Esophagus (tissue), 2 donors: ENCODE data around the gene PPM1H. TPM values are rescaled to one million over a fixed set of nuclear protein-coding genes. Genes with fewer than 3 reads are reported as not detected.

Experiments
- H3K27ac ChIP-seq, 2 donors: one replicate each; pipeline ENCODE4 v1.5.1; 2013; ENCODE audit warnings: low read depth in 2 of 2, mild to moderate bottlenecking in 2 of 2, inconsistent platforms in 1 of 2, low read length in 1 of 2, moderate library complexity in 1 of 2
- H3K27me3 ChIP-seq, 2 donors: one replicate each; pipeline ENCODE4 v1.6.1; 2013; ENCODE audit warnings: low read length in 2 of 2, control low read depth in 1 of 2, mild to moderate bottlenecking in 1 of 2; ENCODE audit not compliant: insufficient read depth in 2 of 2, control insufficient read depth in 1 of 2
- H3K36me3 ChIP-seq, 2 donors: one replicate each; pipeline ENCODE4 v1.6.1; 2013; ENCODE audit warnings: low read length in 1 of 2; ENCODE audit not compliant: control insufficient read depth in 2 of 2, insufficient read depth in 2 of 2
- H3K4me1 ChIP-seq, 2 donors: one replicate each; pipeline ENCODE4 v1.6.1; 2013; ENCODE audit warnings: low read length in 1 of 2; ENCODE audit not compliant: control insufficient read depth in 2 of 2, insufficient read depth in 2 of 2
- H3K4me3 ChIP-seq, 2 donors: one replicate each; pipeline ENCODE4 v1.5.1; 2013; ENCODE audit warnings: low read length in 2 of 2, mild to moderate bottlenecking in 2 of 2, low read depth in 1 of 2, moderate library complexity in 1 of 2
- H3K9me3 ChIP-seq, 2 donors: one replicate each; pipeline ENCODE4 v1.6.1; 2013; ENCODE audit warnings: mild to moderate bottlenecking in 2 of 2, low read depth in 1 of 2, low read length in 1 of 2, moderate library complexity in 1 of 2; ENCODE audit not compliant: control insufficient read depth in 2 of 2, insufficient read depth in 1 of 2
- WGBS, 2 donors: extraction: QIAGEN DNeasy Blood & Tissue Kit; methylation state at CpG; one replicate each; pipeline ENCODE4 v1.1.7; 2013; 5-methylcytosine and 5-hydroxymethylcytosine counted together
- polyA plus RNA-seq, 2 donors: library from polyadenylated mRNA; stranded (reverse); fragments of 200-250 nt; gene quantifications; one replicate each; pipeline ENCODE4 v1.2.3, GENCODE V29; 2013
- donor health status: healthy with polysubstance abuse.
- donor health status: Bipolar disorder and iron deficiency.

PPM1H gene
- polyA plus RNA-seq, 2 donors = 0.04 to 0.09 TPM

DNA sequence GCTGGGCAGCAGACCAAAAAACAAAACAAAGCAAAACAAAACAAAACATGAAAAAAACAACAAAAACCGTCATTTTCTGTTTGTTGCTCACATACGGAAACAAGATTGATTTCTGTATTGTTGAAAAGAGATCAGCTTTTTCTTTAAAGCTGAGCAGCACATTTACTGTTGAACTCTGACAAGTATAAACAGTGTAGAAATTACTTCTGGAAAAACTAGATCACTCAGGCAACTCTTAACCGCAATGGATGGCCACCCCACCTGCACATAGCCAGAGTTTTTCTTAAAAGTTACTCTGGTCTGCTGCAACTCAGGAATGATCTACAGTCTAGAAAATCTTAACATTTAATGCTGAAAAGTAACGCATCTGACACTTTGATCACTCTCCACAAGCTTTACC, 80.9 kb downstream of the PPM1H start:
- H3K36me3 ChIP-seq = no peaks in the 10 kb centered on the region
- no peak overlapping the region for H3K4me3 ChIP-seq
- H3K9me3 ChIP-seq = no peaks in the 10 kb centered on the region
- no peak overlapping the region for H3K27ac ChIP-seq
- WGBS, 2 donors = 43 to 60% methylated on average over 4 of the region's 4 CpGs
- no peaks in the 10 kb centered on the region for H3K27me3 ChIP-seq
- H3K4me1 ChIP-seq = no peaks in the 10 kb centered on the region

DNA sequence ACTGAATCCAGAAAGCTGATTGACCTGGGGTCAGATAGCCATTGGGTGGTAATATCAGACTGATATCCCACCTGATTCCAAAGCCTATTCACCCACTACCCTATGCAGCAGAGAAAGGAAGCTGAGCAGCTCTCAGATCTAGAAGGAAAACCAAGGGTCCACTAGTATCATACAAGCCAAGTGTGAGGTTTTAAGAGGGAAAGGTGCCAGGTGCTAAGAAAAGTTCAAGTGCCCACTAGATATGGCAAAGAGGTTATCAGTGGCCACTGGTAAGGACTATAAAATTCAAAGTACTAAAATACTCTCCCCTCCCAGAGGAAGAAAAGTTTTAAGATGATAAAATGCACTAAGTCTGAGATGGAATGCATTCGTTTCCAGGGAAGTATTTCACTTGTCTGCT, 85.6 kb downstream of the PPM1H start:
- Histone ChIP-seq H3K36me3 (no peaks in the 10 kb centered on the region), H3K4me1 (no peaks in the 10 kb centered on the region), H3K9me3 (no peaks in the 10 kb centered on the region), H3K4me3 (no peak overlapping the region), H3K27ac (no peak overlapping the region), H3K27me3 (no peaks in the 10 kb centered on the region)
- 34 to 46% methylated on average over 1 of the region's 1 CpG for WGBS, 2 donors

DNA sequence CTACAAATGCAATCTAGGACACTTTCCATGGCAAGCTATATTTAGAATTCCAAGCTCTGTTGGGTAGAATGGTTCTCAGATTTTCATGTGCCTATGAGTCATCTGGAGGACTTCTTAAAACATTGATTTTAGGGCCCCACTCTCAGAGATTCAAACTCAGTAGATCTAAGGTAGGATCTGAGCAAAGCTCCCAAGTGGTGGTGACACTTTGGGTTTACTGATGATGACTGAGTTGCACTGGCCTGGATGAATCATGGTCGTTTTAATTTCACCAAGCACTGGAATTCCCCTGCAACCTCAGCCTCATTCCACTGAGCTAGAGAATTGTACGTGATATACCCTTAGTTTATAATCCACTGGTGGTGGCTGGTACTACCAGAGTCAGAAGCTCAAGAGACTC, 86.5 kb downstream of the PPM1H start:
- H3K9me3 ChIP-seq = no peaks in the 10 kb centered on the region
- no peak overlapping the region for H3K4me3 ChIP-seq
- no peaks in the 10 kb centered on the region for H3K27me3 ChIP-seq
- no peak overlapping the region for H3K27ac ChIP-seq
- no peaks in the 10 kb centered on the region for H3K36me3 ChIP-seq
- WGBS, 2 donors = 54 to 65% methylated on average over 2 of the region's 2 CpGs
- H3K4me1 ChIP-seq = no peaks in the 10 kb centered on the region

DNA sequence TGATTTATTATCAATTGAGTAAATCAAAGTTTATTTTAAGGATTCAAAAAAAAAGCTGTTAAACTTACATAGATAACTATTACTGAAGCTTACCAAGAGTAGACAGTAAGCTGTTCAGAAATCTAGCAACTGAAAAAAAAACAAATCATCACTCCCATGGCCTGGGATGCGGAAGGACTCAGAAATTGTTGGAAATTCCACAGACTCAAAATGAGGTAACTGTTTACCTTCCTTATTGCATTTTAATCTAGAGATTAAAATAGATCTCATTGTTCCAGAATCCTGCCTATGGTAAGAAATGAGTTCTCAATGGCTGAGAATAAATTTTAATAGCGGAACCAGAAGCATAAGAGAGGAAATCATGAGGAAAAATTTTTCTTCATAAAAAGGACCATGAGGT, 87.2 kb downstream of the PPM1H start:
- WGBS, 2 donors = 81 to 82% methylated on average over 2 of the region's 2 CpGs
- H3K36me3 ChIP-seq = no peaks in the 10 kb centered on the region
- no peak overlapping the region for H3K27ac ChIP-seq
- no peak overlapping the region for H3K4me3 ChIP-seq
- no peaks in the 10 kb centered on the region for H3K27me3 ChIP-seq
- H3K9me3 ChIP-seq = no peaks in the 10 kb centered on the region
- no peaks in the 10 kb centered on the region for H3K4me1 ChIP-seq

DNA sequence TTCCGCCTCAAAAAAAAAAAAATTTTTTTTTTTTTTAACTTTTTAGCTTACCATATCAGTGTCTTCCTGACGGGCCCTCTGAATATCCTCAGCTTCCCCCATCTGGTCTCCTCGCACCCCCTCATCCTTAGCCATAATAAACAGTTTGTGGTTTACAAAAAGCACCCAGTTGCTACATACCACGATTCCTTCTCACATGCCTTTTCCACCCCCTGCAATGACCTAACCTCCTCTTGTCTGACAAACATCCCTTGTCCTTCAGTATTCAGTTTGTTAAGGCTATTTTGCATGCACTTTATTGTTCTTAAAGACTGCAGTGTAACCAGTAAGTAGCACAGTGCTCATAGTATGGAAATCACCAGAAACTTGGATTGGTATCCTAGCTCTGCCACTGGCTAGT, 88.5 kb downstream of the PPM1H start:
- Histone ChIP-seq H3K27me3 (no peaks in the 10 kb centered on the region), H3K4me1 (no peaks in the 10 kb centered on the region), H3K4me3 (no peak overlapping the region), H3K27ac (no peak overlapping the region), H3K36me3 (no peaks in the 10 kb centered on the region), H3K9me3 (no peaks in the 10 kb centered on the region)
- 71 to 81% methylated on average over 4 of the region's 4 CpGs for WGBS, 2 donors

DNA sequence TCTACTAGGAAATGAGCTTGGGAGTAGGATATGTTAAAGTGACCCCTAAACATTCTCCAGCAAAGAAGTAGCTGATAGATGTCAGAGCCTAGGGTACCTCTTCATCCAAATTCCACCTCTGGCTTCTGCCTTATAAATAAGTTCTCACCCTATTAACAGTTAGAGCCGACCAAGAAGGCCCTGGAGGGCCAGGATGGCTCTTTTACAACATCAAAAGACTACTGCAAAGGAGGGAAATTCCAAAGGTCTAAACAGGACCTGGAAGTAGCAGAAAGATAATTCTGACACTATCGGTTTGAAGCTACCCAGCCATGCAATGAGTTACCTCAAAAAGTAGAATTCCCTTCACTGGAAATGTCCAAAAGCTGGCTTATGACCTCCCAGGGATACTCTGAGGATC, 90.0 kb downstream of the PPM1H start:
- Histone ChIP-seq H3K27ac (no peak overlapping the region), H3K27me3 (no peaks in the 10 kb centered on the region), H3K4me3 (no peak overlapping the region), H3K9me3 (no peaks in the 10 kb centered on the region), H3K36me3 (no peaks in the 10 kb centered on the region), H3K4me1 (no peaks in the 10 kb centered on the region)
- WGBS, 2 donors = 54 to 63% methylated on average over 2 of the region's 2 CpGs

DNA sequence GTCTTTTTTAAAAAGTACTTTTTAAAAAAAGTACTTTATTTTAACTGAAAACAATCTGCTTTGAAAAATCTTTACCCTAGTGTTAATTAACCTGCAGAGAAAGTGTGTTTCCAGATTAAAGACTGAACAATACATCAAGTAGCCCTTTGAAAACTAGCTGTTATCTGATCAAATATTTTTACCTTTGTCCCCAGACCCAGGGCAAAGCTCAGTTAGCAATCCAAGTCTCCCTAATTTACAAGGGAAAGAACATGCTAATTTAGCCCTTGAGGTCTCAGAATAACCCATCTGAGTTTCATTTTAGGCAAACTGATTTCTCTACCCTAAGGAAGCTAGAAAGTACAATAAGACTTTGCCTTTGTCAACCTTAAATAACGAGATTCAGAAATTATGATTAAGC, 91.2 kb downstream of the PPM1H start:
- H3K9me3 ChIP-seq = no peaks in the 10 kb centered on the region
- no peaks in the 10 kb centered on the region for H3K27me3 ChIP-seq
- H3K36me3 ChIP-seq = no peaks in the 10 kb centered on the region
- H3K4me1 ChIP-seq = no peaks in the 10 kb centered on the region
- no peak overlapping the region for H3K4me3 ChIP-seq
- 13 to 47% methylated on average over 1 of the region's 1 CpG for WGBS, 2 donors
- H3K27ac ChIP-seq = no peak overlapping the region

DNA sequence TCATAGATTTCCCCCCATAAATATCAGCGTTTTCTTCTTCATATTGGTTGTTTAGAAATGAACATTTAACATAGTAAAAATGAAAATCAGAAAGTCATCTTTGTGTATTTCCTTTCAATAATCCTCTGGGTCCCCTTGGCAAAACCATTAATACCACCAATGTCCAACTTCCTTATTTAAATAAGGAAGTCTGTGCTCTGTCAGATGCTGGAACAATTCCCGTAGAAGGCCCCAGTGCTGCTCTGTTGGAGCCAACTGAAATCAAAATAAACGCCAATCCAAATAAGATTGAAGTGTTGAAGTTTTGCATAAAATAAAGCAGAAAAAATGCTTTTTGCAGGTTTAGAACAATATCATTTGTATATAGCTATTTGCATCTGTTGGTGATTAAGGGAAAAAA, 93.1 kb downstream of the PPM1H start:
- Histone ChIP-seq H3K27me3 (no peaks in the 10 kb centered on the region), H3K4me3 (no peak overlapping the region), H3K9me3 (no peaks in the 10 kb centered on the region), H3K27ac (no peak overlapping the region), H3K4me1 (no peaks in the 10 kb centered on the region), H3K36me3 (no peaks in the 10 kb centered on the region)
- 35 to 51% methylated on average over 3 of the region's 3 CpGs for WGBS, 2 donors

DNA sequence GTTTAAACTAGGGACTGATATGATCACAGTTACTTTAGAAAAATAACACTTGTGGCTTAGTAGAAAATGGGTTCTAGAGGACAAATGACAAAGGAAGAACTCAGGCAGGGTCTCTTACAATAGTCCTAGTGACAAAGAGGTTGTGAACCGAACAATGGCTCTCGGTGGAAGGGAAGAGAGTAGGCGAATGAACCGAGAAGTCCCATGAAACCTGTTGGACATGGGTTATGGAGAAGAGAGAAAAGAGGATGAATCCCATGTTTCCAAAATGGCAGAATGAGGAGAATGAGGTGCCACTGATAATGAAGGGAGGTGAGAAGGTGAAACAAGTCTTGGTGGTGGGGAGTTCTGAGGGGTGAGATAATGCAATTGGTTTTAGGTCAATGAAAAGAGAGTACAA, 94.1 kb downstream of the PPM1H start:
- Histone ChIP-seq H3K36me3 (no peaks in the 10 kb centered on the region), H3K4me1 (no peaks in the 10 kb centered on the region), H3K4me3 (no peak overlapping the region), H3K27me3 (no peaks in the 10 kb centered on the region), H3K9me3 (no peaks in the 10 kb centered on the region), H3K27ac (no peak overlapping the region)
- WGBS, 2 donors = 95 to 96% methylated on average over 4 of the region's 4 CpGs

DNA sequence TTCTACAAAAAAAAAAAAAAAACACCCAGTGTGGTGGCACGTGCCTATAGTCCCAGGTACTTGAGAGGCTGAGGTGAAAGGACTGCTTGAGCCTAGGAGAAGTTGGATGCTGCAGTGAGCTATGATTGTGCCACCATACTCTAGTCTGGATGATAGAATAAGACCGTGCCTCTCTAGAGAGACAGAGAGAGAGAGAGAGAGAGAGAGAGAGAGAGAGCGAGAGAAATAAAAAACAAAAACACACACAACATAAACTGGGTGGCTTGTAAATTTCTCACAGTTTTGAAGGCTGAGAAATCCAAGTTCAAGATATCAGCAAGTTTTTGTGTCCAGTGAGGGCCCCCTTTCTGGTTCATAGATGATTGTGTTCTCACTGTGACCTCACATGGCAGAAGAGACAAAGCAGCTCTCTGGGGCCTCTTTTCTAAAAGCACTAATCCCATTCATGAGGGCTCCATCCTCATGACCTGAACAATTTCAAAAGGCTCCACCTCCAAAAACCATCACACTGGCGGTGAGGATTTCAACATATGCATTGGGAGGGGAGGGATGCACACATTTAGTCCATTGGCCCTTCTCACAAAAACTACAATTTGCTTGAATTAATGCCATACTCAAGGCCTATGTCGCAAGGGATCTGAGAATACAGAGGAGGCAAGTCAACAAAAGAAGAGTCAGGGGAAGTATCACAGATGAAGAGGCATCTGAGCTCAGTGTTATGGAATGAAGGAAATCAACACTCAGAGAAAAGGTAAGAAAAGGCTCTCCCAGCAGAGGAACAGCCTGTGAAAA, 94.9 kb downstream of the PPM1H start:
- H3K9me3 ChIP-seq = no peaks in the 10 kb centered on the region
- no peaks in the 10 kb centered on the region for H3K27me3 ChIP-seq
- H3K4me1 ChIP-seq = no peaks in the 10 kb centered on the region
- 91 to 93% methylated on average over 5 of the region's 5 CpGs for WGBS, 2 donors
- H3K4me3 ChIP-seq = no peak overlapping the region
- no peaks in the 10 kb centered on the region for H3K36me3 ChIP-seq
- no peak overlapping the region for H3K27ac ChIP-seq
